HCT116 (cell line): ENCODE data around the gene SLC24A3.

Experiments
- POLR2A ChIP-seq: IDR thresholded peaks from 2 replicates; pipeline ENCODE4 v1.7.0; 2011; ENCODE audit warnings: borderline replicate concordance; ENCODE audit not compliant: insufficient read depth, insufficient read length; ENCODE audit errors: extremely low read depth
- RAD21 ChIP-seq: IDR thresholded peaks from 2 replicates; pipeline ENCODE4 v1.6.1; 2012; ENCODE audit warnings: low read depth, mild to moderate bottlenecking
- TF ChIP-seq, protein P1 (sequence below), 3 experiments: fragments of 200-600 bp in 1 of 3; sonication (generic) in 1 of 3; IDR thresholded peaks in 2 of 3; conservative IDR thresholded peaks in 1 of 3; 2 replicates each; pipeline ENCODE4 v1.5.1; 2012 to 2017; ENCODE audit warnings: low read depth in 2 of 3, low read length in 2 of 3, antibody characterized with exemption in 1 of 3, borderline replicate concordance in 1 of 3, control low read depth in 1 of 3, mild to moderate bottlenecking in 1 of 3, mixed read lengths in 1 of 3, mixed run types in 1 of 3, moderate library complexity in 1 of 3; ENCODE audit not compliant: insufficient read depth in 1 of 3

DNA sequence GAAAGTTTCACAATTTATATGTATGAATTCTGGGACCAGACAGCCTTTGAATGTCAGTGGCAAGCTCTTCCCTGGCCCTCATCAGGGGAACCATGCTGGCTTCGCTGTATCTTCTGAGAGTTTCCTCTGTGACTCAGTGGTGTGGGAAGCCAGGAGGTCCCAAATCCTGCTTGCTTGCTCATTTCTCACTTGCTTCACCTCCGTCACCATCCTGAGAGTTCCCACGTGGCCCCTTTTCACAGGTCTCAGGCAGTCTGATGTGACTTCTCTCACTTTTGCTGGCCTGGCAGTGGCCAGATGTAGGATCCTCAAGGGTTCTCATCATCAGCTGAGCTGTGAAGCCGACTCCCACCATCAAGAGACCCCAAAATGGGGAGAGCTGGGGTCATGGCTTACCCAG lies 517.2 kb downstream of the SLC24A3 start:
- TF ChIP-seq POLR2A (no peak), RAD21 (no peak)
- TF ChIP-seq, protein P1, sequence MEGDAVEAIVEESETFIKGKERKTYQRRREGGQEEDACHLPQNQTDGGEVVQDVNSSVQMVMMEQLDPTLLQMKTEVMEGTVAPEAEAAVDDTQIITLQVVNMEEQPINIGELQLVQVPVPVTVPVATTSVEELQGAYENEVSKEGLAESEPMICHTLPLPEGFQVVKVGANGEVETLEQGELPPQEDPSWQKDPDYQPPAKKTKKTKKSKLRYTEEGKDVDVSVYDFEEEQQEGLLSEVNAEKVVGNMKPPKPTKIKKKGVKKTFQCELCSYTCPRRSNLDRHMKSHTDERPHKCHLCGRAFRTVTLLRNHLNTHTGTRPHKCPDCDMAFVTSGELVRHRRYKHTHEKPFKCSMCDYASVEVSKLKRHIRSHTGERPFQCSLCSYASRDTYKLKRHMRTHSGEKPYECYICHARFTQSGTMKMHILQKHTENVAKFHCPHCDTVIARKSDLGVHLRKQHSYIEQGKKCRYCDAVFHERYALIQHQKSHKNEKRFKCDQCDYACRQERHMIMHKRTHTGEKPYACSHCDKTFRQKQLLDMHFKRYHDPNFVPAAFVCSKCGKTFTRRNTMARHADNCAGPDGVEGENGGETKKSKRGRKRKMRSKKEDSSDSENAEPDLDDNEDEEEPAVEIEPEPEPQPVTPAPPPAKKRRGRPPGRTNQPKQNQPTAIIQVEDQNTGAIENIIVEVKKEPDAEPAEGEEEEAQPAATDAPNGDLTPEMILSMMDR (IDR thresholded peaks at IDR 0.05 in 2 of 3, conservative IDR thresholded peaks at IDR 0.05 in 1 of 3; ENCODE audit: borderline replicate concordance in 1 of 3, insufficient read depth in 1 of 3, low read depth in 2 of 3, low read length in 2 of 3), result no peak
